SHP77 treated with DMSO at 0.1 percent for 48 hours (cell line): ENCODE data around the gene ZG16B.

Experiments
- DNase-seq: peaks from one replicate; lab custom pipeline; 2025; lab: John Stamatoyannopoulos, UW

ZG16B gene

GRCh38 chr16:2845116-2845515, 15.0 kb downstream of the ZG16B start:
- DNase-seq, result no peak

DNA sequence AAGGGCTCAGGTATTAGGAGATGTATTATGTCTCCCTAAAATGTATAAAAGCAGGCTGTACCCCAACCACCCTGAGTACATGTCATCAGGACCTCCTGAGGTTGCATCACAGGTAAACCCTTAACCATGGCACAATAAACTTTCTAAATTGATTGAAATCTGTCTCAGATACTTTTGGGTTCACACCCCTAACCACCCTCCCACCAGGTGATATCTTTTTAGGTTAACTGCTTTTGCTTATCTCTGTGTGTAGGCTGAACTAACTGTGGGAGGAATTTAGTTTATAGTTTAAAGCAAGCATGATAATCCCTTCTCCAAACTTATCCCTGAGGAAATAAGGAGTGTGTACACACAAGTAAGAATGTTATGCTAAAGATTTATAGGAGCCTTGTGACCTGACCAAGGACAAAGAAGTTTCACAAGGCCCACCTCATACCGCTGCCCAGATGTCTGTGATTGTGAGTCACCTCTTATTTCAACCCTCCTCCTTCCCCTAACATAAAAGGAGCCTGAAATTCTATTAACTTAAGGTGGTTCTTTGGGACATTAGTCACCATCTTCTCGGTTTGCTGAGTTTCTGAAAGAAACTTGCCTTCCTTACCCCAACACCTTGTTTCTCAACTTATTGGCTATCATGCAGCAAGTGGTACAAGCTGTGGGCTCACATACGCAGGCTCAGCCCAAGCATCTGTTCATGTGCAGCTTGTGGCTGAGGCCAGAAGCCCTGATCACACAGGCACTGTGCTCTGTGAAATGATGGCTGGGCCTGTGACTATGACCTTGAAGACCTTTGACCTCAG, 16.6 kb downstream of the ZG16B start:
- no peak for DNase-seq

DNA sequence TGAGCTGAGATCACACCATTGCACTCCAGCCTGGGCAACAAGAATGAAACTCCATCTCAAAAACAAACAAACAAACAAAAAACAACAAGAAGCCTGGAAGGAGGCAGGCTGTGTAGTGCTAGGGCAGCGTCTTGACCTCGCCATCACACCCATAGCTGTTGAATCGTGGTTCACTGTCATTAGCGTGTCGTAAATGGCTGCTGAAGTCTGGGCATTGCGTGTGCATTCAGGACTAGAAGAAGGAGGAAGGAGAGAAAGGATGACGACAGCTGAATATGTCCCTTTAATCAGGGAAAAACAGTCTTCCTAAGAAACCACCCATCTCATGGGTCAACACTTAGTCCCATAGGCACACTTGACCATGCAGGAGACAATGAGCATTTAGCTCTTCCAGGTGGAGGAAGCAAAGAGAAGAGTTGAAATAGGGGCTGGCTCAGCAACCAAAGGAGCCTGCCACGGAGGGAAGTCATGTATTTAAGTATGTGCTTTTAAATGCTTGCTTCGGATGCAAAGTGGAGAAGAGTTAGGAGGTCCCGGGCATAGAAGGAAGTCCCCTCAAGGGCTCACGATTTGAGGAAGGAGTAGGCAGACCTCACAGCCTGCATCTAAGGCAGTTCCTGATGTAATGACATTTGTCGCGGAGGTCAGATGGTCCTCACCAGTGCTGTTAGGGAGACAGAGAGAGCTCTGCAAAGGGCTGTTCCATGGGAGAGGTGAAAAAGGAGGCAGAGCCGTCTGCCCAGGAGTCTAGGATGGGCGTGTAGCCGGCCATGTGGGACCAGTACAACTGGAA, 19.0 kb downstream of the ZG16B start:
- no peak for DNase-seq

- DNase-seq, result no peak
These were observed 22.1 kb downstream of the ZG16B start for GRCh38 chr16:2852003-2852730.

DNA sequence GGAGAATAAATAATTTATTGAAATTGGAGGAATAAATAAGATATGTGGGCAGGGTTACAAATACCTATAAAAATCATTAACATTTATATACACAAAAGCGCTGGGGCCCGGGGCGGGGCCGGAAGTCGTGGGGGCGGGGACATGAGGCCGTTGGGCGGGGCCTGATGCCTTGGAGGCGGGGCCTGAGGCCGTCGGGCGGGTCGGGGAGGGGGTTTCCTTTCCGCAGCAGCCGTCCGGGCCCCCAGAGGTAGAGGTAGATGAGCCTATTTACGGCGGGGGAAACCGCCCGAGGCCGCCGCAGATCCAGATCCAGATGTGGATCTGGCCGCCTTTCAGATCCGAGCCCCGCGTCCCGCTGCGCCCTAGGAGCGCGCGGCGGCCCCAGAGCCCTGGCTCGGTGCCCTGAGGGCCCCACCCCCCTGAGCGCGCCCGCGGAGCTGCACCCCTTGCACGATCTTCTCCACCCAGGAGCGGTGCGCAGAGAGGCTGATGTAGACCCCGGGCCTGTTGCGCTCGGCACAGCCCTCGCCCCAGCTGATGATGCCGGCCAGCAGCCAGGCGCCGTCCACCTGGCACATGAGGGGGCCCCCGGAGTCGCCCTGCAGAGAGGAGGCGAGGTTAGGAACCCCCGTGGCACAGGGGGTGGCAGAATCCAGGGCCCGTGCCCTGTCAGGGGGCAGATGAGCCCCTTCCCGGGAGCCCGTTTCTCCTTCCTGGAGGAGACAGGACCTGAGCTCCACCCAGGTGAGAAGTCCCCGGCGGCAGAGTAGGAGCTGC, 22.8 kb downstream of the ZG16B start:
- DNase-seq, result no peak

GRCh38 chr16:2853531-2854073, 23.5 kb downstream of the ZG16B start:
- DNase-seq, result no peak

GRCh38 chr16:2854700-2855309, 24.7 kb downstream of the ZG16B start:
- DNase-seq, result no peak

- DNase-seq, result no peak
These were observed 25.4 kb downstream of the ZG16B start for GRCh38 chr16:2855536-2855935.

GRCh38 chr16:2856061-2856670, 26.1 kb downstream of the ZG16B start:
- DNase-seq, result no peak

GRCh38 chr16:2856686-2857450, 26.8 kb downstream of the ZG16B start:
- DNase-seq, result no peak

- no peak for DNase-seq
These were observed 27.5 kb downstream of the ZG16B start, which contains the start of gene PRSS22 for GRCh38 chr16:2857451-2858244. Gene PRSS22 (minus strand): TSS chr16:2858170. CDS start chr16:2858104, 66 bp downstream.

DNA sequence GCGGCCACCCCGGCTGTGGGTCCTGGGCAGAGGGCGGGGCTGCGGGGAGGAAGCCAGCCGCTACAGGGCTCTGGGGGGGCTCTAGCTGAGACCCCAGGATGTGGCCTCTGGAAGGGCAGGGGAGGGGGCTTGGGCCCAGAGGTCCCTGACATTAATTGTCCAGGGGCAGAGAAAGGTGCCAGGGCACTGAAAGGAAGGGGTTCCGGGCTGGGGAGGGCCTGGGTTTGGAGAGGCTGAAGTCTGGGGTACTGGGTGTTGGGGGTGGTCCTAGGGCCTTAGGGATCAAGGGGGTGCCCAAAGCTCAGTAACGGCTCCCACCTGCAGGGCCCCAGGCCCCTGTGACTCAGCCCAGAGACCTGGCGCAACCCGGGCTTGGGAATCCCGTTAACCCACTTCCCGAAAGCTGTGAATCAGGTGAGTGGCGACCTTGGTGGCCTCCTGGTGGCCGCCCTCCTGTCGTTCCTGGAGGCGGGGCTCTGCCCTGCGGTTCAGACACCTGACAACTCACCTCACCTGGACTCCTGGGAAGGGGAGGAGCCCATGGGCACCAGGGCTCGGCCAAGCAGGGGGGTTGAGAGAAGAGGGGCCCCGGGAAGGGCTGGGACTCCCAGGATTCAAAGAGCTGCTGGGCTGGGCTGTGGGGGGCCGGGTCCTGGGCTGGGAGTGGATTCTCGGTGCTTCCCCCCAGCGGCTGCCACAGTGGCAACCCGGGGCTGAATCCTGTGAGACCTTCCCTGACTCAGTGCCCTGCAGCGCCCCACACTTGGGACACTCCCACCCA, 28.3 kb downstream of the ZG16B start:
- no peak for DNase-seq

GRCh38 chr16:2859686-2860265, 29.7 kb downstream of the ZG16B start:
- no peak for DNase-seq

GRCh38 chr16:2860826-2861567, 30.9 kb downstream of the ZG16B start:
- no peak for DNase-seq

GRCh38 chr16:2865651-2866050, 35.5 kb downstream of the ZG16B start:
- DNase-seq, result no peak

DNA sequence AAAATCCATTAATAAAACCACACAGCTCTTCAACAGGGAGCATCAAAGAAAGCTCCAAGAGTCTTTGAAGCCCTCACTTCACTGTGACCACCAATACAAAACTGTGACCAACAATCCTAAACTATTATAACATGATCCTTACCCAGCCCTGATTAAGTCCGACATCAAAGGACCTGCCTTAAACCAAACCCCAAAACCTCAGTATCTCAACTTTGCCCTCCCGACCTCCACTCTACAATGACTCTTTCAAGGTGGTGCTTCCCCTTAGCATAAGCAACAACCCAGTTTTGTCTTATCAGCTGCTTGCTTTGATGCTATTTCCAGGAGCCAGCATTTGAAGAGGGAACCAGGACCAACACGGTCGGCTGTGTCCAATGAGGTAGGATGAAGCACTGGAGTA, 36.3 kb downstream of the ZG16B start:
- no peak for DNase-seq

DNA sequence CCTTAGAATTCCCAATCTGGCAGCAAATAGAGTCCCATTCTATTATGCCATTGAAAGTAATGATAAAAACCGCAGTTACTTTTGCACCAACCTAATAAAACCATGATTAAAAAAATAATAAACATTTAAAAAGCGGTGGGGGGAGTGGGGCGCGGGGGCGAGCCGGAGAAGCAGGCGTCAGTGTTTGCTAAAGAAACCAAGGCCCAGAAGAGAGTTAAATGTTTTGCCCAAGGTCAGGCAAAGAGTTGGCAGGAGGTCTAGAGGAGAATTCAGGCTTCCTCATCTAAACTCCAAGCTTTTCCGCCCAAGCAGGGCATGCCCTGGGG, 37.5 kb downstream of the ZG16B start:
- DNase-seq, result no peak
